Panc1 (cell line): ENCODE measurements around the gene KIF2A. TPM values are rescaled to one million over a fixed set of nuclear protein-coding genes. Genes with fewer than 3 reads are reported as not detected.
"Not testable (repeated sequence)": the region's sequence is repeated elsewhere in the genome, so short reads cannot be mapped to it uniquely, and the experiment has no call there.

Experiments used
- ATAC-seq: fragments of 200-7000 bp; cut with Tn5 transposase; 2 replicates; pipeline ENCODE4 v1.9.1; 2020; ENCODE audit warnings: mild to moderate bottlenecking, moderate library complexity
- BruUV-seq: library from RNA; stranded (reverse); fragments of 400-500 nt; replicated peaks from 2 replicates; lab custom pipeline; 2021; lab: Mats Ljungman, UMichigan
- CTCF ChIA-PET: fragments of 300-600 bp; sonication (Branson Sonifier 250); formaldehyde crosslinking; loops from one replicate; lab custom pipeline; 2022; ENCODE audit warnings: antibody characterized with exemption; lab: Charles Lee
- POLR2A ChIA-PET: fragments of 300-600 bp; sonication (Branson Sonifier 250); formaldehyde crosslinking; loops from one replicate; lab custom pipeline; 2022; ENCODE audit warnings: antibody characterized with exemption; lab: Charles Lee
- DNase-seq: peaks from one replicate; pipeline ENCODE4 v3.0.0-alpha.2; 2010; ENCODE audit warnings: low read depth, low spot score
- H3K27ac ChIP-seq: 2 replicates; pipeline ENCODE4 v1.5.1; 2011; ENCODE audit warnings: mild to moderate bottlenecking, low read length, inconsistent platforms
- H3K27me3 ChIP-seq: fragments of 200-500 bp; sonication (Bioruptor generic); 2 replicates; pipeline ENCODE4 v1.6.0; 2014; ENCODE audit warnings: low read length, inconsistent platforms; ENCODE audit not compliant: control insufficient read depth, insufficient read depth
- H3K36me3 ChIP-seq: fragments of 200-500 bp; sonication (Bioruptor generic); 2 replicates; pipeline ENCODE4 v1.5.1; 2014; ENCODE audit warnings: inconsistent platforms, mild to moderate bottlenecking, low read length, moderate library complexity; ENCODE audit not compliant: control insufficient read depth, insufficient read depth
- H3K4me1 ChIP-seq: 2 replicates; pipeline ENCODE4 v1.5.1; 2011; ENCODE audit warnings: inconsistent platforms, mild to moderate bottlenecking, low read length, moderate library complexity; ENCODE audit not compliant: control insufficient read depth, insufficient read depth
- H3K4me3 ChIP-seq, 2 experiments: 2 replicates each; pipeline ENCODE4 v1.5.1; 2011 to 2012; ENCODE audit warnings: low read depth in 2 of 2, low read length in 2 of 2, mild to moderate bottlenecking in 2 of 2, inconsistent platforms in 1 of 2, moderate library complexity in 1 of 2
- H3K9me3 ChIP-seq: fragments of 200-500 bp; sonication (Bioruptor generic); 2 replicates; pipeline ENCODE4 v1.5.1; 2014; ENCODE audit warnings: low read depth, mild to moderate bottlenecking, inconsistent platforms, low read length, moderate library complexity; ENCODE audit not compliant: control insufficient read depth, insufficient read depth
- POLR2AphosphoS5 ChIP-seq: IDR thresholded peaks from 2 replicates; pipeline ENCODE4 v1.6.1; 2012; ENCODE audit warnings: mild to moderate bottlenecking, low read depth, low read length, moderate library complexity
- SIN3A ChIP-seq: IDR thresholded peaks from 2 replicates; pipeline ENCODE4 v1.6.1; 2012; ENCODE audit warnings: low read depth, mild to moderate bottlenecking, low read length, moderate library complexity, borderline replicate concordance; ENCODE audit not compliant: insufficient read depth
- TCF7L2 ChIP-seq: IDR thresholded peaks from 2 replicates; pipeline ENCODE4 v1.6.1; 2011; ENCODE audit warnings: mild to moderate bottlenecking, low read depth, low read length, inconsistent platforms
- in situ Hi-C: cut with HindIII; loops from 2 replicates; pipeline ENCODE4 v1.10.0; 2016; ENCODE audit warnings: low sequenced_read_pairs, low pct_unique_long_range_greater_than_20kb
- intact Hi-C: fragments of 100-400 bp; cut with micrococcal nuclease; formaldehyde crosslinking; loops from one replicate; pipeline ENCODE4 v1.10.0; 2022; ENCODE audit not compliant: unreplicated experiment
- total RNA-seq: library from RNA; stranded (reverse); gene quantifications from one replicate; pipeline ENCODE4 v1.2.1, GENCODE V29; 2021; ENCODE audit not compliant: unreplicated experiment
- TF ChIP-seq, protein P1 (sequence below): fragments of 450-650 bp; IDR thresholded peaks from 2 replicates; pipeline ENCODE4 v1.5.1; 2017; ENCODE audit warnings: mild to moderate bottlenecking
- TF ChIP-seq, protein P2 (sequence below), 2 experiments: IDR thresholded peaks; 2 replicates each; pipeline ENCODE4 v1.6.1; 2011 to 2012; ENCODE audit warnings: low read depth in 2 of 2, control low read depth in 1 of 2, low read length in 1 of 2, mild to moderate bottlenecking in 1 of 2, moderate library complexity in 1 of 2; ENCODE audit not compliant: insufficient read depth in 1 of 2

KIF2A gene
- total RNA-seq, 1 experiment from 2014 or later, result 58.9 TPM

DNA sequence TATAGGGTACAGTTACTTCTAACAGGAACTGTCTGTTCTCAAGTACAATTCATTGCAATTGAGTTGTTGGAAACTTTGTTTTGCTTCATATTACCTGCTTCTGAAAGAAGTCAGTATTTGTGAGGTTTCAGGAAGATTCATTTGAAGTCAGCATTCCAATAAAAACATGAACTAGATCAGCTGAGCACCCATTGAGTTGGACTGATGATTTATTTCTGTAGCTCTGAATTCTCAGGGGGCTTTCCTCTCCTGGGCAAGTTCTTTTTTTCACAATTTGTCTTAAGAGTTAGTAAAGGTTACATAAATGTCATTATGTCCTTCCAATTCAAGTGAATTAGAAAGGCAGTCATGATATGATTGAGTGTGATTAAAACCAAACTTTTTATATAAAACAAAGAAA is 16.2 kb upstream of the KIF2A start:
- Histone ChIP-seq H3K4me1 (no peaks in the 10 kb centered on the region), H3K36me3 (no peaks in the 10 kb centered on the region), H3K27me3 (no peaks in the 10 kb centered on the region), H3K9me3 (no peaks in the 10 kb centered on the region; the same call in 1 of the 2 replicates), H3K27ac (no peak overlapping the region), H3K4me3 (no peak overlapping the region)
- no TSS peak for BruUV-seq
- in situ Hi-C loops (no loop called here), intact Hi-C loops (no loop called here)
- TF ChIP-seq, protein P1, sequence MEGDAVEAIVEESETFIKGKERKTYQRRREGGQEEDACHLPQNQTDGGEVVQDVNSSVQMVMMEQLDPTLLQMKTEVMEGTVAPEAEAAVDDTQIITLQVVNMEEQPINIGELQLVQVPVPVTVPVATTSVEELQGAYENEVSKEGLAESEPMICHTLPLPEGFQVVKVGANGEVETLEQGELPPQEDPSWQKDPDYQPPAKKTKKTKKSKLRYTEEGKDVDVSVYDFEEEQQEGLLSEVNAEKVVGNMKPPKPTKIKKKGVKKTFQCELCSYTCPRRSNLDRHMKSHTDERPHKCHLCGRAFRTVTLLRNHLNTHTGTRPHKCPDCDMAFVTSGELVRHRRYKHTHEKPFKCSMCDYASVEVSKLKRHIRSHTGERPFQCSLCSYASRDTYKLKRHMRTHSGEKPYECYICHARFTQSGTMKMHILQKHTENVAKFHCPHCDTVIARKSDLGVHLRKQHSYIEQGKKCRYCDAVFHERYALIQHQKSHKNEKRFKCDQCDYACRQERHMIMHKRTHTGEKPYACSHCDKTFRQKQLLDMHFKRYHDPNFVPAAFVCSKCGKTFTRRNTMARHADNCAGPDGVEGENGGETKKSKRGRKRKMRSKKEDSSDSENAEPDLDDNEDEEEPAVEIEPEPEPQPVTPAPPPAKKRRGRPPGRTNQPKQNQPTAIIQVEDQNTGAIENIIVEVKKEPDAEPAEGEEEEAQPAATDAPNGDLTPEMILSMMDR, result no peak
- TF ChIP-seq, protein P2, sequence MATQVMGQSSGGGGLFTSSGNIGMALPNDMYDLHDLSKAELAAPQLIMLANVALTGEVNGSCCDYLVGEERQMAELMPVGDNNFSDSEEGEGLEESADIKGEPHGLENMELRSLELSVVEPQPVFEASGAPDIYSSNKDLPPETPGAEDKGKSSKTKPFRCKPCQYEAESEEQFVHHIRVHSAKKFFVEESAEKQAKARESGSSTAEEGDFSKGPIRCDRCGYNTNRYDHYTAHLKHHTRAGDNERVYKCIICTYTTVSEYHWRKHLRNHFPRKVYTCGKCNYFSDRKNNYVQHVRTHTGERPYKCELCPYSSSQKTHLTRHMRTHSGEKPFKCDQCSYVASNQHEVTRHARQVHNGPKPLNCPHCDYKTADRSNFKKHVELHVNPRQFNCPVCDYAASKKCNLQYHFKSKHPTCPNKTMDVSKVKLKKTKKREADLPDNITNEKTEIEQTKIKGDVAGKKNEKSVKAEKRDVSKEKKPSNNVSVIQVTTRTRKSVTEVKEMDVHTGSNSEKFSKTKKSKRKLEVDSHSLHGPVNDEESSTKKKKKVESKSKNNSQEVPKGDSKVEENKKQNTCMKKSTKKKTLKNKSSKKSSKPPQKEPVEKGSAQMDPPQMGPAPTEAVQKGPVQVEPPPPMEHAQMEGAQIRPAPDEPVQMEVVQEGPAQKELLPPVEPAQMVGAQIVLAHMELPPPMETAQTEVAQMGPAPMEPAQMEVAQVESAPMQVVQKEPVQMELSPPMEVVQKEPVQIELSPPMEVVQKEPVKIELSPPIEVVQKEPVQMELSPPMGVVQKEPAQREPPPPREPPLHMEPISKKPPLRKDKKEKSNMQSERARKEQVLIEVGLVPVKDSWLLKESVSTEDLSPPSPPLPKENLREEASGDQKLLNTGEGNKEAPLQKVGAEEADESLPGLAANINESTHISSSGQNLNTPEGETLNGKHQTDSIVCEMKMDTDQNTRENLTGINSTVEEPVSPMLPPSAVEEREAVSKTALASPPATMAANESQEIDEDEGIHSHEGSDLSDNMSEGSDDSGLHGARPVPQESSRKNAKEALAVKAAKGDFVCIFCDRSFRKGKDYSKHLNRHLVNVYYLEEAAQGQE (IDR thresholded peaks at IDR 0.05; ENCODE audit: insufficient read depth in 1 of 2, low read depth in 2 of 2, low read length in 1 of 2), result no peak
- TF ChIP-seq POLR2AphosphoS5 (no peak), TCF7L2 (no peak), SIN3A (no peak)
- ATAC-seq, result no peak
- POLR2A ChIA-PET, result no interaction called here
- CTCF ChIA-PET, result no interaction called here
- no peak for DNase-seq

DNA sequence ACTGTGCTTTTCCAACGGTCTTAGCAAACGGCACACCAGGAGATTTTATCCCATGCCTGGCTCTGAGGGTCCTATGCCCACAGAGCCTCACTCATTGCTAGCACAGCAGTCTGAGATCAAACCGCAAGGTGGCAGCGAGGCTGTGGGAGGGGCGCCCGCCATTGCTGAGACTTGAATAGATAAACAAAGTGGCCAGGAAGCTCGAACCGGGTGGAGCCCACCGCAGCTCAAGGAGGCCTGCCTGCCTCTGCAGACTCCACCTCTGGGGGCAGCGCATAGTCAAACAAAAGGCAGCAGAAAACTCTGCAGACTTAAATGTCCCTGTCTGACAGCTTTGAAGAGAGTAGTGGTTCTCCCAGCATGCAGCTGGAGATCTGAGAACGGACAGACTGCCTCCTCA is 14.2 kb upstream of the KIF2A start:
- BruUV-seq, intact Hi-C loops, DNase-seq, H3K27me3 ChIP-seq, ATAC-seq, H3K36me3 ChIP-seq, POLR2A ChIA-PET, H3K9me3 ChIP-seq, H3K4me1 ChIP-seq, in situ Hi-C loops, H3K27ac ChIP-seq: not testable (repeated sequence)
- peak overlapping the region; percentile 30 to 53 for H3K4me3 ChIP-seq
- TF ChIP-seq, protein P1, result peak; percentile 4; the same call in 1 of the 2 replicates
- CTCF ChIA-PET, result interaction anchor here (0.6 kb wide), 2 partner anchors 11 to 16 kb away, joined by 4 to 7 read pairs; no protein-coding TSS in a partner anchor
